ENCODE results near the gene MYO15B.
A peak's percentile ranks its signal among the peaks of the same experiment; 100 is the strongest.
"Not testable (repeated sequence)": the region's sequence is repeated elsewhere in the genome, so short reads cannot be mapped to it uniquely, and the experiment has no call there.

Gene MYO15B

GRCh38 chr17:75637551-75637950 is 50.0 kb downstream of the MYO15B start:
- no peak overlapping the region for H3K9ac ChIP-seq (ENCODE audit: low read length)
- H3K27ac ChIP-seq (ENCODE audit: low read depth, low read length): no peak overlapping the region

GRCh38 chr17:75638039-75638438 is 50.4 kb downstream of the MYO15B start:
- H3K36me3 ChIP-seq (ENCODE audit: control insufficient read depth, insufficient read depth, low read length); H3K27me3 ChIP-seq (ENCODE audit: control insufficient read depth, insufficient read depth, low read length); H3K9ac ChIP-seq (ENCODE audit: low read length); H3K27ac ChIP-seq (ENCODE audit: low read depth, low read length); H3K4me3 ChIP-seq (ENCODE audit: low read length): not testable (repeated sequence)
- peaks cover 14% of the 10 kb centered on the region for H3K4me1 ChIP-seq (ENCODE audit: control insufficient read depth, insufficient read depth, low read length)

More at GRCh38 chr17:75637551-75637950, 50.0 kb downstream of the MYO15B start:
- no peaks in the 10 kb centered on the region for H3K36me3 ChIP-seq (ENCODE audit: control insufficient read depth, insufficient read depth, low read length)
- peaks cover 14% of the 10 kb centered on the region for H3K4me1 ChIP-seq (ENCODE audit: control insufficient read depth, insufficient read depth, low read length)
- H3K27me3 ChIP-seq (ENCODE audit: control insufficient read depth, insufficient read depth, low read length): no peaks in the 10 kb centered on the region
- no peak overlapping the region for H3K4me3 ChIP-seq (ENCODE audit: low read length)

DNA sequence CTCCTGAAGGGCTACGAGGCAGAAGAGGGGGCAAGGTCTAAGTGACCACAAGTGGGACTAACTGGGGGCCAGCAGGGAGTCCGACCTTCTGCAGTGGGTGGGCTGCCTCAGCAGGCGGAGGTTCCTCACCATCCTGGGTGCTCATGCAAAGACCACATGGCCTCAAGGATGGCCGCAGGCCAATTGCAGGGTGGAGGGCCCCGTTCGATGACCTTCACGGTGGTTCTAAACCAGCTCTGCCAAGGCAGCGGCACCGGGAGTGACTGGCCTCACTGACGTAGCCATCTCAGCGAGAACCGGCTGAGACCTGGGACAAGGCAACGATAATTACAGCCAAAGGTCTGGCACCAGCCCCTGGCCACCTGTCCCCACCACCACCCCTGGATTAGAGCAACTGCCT is 51.3 kb downstream of the MYO15B start:
- no peaks in the 10 kb centered on the region for H3K27me3 ChIP-seq (ENCODE audit: control insufficient read depth, insufficient read depth, low read length)
- no peak overlapping the region for H3K27ac ChIP-seq (ENCODE audit: low read depth, low read length)
- H3K4me3 ChIP-seq (ENCODE audit: low read length): no peak overlapping the region
- H3K4me1 ChIP-seq (ENCODE audit: control insufficient read depth, insufficient read depth, low read length): peaks cover 7% of the 10 kb centered on the region
- H3K9ac ChIP-seq (ENCODE audit: low read length): no peak overlapping the region
- no peaks in the 10 kb centered on the region for H3K36me3 ChIP-seq (ENCODE audit: control insufficient read depth, insufficient read depth, low read length)

DNA sequence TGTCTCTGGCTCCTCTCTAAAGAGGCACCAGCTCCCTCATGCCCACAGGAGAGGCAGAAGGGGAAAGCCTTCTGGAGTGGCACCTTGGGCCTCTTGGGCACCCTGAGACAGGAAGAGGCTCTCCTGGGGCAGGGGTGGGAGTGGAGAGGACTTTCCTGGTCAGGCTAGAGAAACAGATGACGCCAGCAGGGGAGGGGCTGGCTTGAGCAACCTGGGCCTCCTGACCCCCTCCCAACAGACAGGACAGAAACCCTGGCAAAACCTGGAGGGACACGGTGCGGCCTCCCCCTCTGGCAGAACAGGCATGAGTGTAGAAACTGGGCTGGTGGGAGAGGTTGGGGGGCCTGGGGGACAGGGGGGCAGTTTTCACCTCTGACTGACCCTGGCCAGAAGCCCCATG is 51.7 kb downstream of the MYO15B start:
- Histone ChIP-seq H3K4me1 (ENCODE audit: control insufficient read depth, insufficient read depth, low read length) (peaks cover 3% of the 10 kb centered on the region), H3K27ac (ENCODE audit: low read depth, low read length) (no peak overlapping the region), H3K27me3 (ENCODE audit: control insufficient read depth, insufficient read depth, low read length) (no peaks in the 10 kb centered on the region), H3K9ac (ENCODE audit: low read length) (no peak overlapping the region), H3K36me3 (ENCODE audit: control insufficient read depth, insufficient read depth, low read length) (no peaks in the 10 kb centered on the region), H3K4me3 (ENCODE audit: low read length) (no peak overlapping the region)

DNA sequence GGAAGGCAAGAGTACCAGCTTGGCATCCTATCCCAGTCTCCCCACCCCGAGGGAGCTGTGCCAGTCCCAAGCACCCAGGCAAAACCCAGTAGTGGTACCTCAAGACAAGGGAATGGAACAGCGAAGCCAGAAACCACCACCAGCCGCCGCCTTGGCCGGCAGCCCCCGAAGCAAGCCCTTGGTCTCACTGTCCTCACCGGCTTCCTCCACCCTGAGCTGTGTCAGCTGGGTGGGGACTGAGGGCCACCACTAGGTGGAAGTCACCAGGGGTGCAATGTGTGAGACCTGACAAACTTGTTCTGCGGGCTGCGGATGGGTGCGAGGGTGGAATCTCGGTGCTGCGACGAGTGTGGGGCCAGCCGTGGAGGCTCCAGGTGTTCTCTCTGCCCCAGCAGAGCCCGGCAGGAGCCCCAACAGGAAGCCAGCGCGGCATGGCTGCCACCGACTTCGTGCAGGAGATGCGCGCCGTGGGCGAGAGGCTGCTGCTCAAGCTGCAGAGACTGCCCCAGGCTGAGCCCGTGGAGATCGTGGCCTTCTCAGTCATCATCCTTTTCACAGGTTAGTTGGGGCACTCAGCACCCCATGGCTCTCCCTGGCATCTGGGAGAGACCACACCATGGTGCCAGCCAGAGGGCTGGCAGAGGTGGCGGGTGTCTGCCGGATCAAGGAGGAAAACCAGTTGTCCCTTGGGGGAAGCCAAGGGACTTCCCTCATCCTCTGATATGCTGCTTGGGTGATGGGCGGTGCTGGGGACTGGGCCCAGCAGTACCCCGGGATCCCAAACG is 52.4 kb downstream of the MYO15B start:
- Histone ChIP-seq H3K9ac (ENCODE audit: low read length) (no peak overlapping the region), H3K4me3 (ENCODE audit: low read length) (no peak overlapping the region), H3K36me3 (ENCODE audit: control insufficient read depth, insufficient read depth, low read length) (no peaks in the 10 kb centered on the region), H3K27ac (ENCODE audit: low read depth, low read length) (no peak overlapping the region), H3K4me1 (ENCODE audit: control insufficient read depth, insufficient read depth, low read length) (no peaks in the 10 kb centered on the region), H3K27me3 (ENCODE audit: control insufficient read depth, insufficient read depth, low read length) (no peaks in the 10 kb centered on the region)

GRCh38 chr17:75640556-75641119 is 53.0 kb downstream of the MYO15B start:
- no peaks in the 10 kb centered on the region for H3K36me3 ChIP-seq (ENCODE audit: control insufficient read depth, insufficient read depth, low read length)
- no peak overlapping the region for H3K9ac ChIP-seq (ENCODE audit: low read length)
- no peaks in the 10 kb centered on the region for H3K27me3 ChIP-seq (ENCODE audit: control insufficient read depth, insufficient read depth, low read length)
- H3K27ac ChIP-seq (ENCODE audit: low read depth, low read length): no peak overlapping the region
- H3K4me1 ChIP-seq (ENCODE audit: control insufficient read depth, insufficient read depth, low read length): no peaks in the 10 kb centered on the region
- H3K4me3 ChIP-seq (ENCODE audit: low read length): no peak overlapping the region

- H3K4me1 ChIP-seq (ENCODE audit: control insufficient read depth, insufficient read depth, low read length): no peaks in the 10 kb centered on the region
- no peaks in the 10 kb centered on the region for H3K36me3 ChIP-seq (ENCODE audit: control insufficient read depth, insufficient read depth, low read length)
- no peak overlapping the region for H3K27ac ChIP-seq (ENCODE audit: low read depth, low read length)
- H3K4me3 ChIP-seq (ENCODE audit: low read length): no peak overlapping the region
- H3K27me3 ChIP-seq (ENCODE audit: control insufficient read depth, insufficient read depth, low read length): no peaks in the 10 kb centered on the region
- no peak overlapping the region for H3K9ac ChIP-seq (ENCODE audit: low read length)
Observed at GRCh38 chr17:75641343-75641742, 53.7 kb downstream of the MYO15B start.

DNA sequence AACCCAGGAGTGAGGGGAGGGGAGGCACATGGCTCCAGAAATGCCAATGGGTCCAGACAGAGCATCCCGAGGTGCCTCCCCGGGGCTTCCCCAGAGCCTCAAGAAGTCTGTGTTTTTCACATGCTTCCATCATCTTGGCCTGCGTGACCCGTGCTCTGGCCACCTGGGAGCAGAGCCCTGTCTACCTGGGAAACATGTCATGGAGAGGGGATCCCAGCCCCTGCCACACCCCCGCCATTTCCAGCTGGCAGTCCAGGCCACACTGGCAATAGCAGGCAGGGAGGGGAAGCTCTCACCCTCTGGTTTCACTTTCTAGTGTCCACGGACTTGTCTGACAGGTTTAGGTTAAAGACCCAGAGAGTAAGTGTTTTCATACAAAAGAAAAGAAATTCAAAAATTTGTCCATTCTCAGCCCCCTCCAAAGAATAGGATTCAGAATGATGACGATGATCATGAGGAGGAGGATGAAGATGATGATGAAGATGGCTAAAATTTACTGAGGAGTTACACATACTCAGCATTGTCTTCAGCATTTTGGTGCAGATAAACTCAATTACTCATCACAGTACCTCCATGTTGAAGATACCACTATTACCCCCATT is 54.7 kb downstream of the MYO15B start:
- H3K4me1 ChIP-seq (ENCODE audit: control insufficient read depth, insufficient read depth, low read length): no peaks in the 10 kb centered on the region
- no peak overlapping the region for H3K4me3 ChIP-seq (ENCODE audit: low read length)
- no peaks in the 10 kb centered on the region for H3K27me3 ChIP-seq (ENCODE audit: control insufficient read depth, insufficient read depth, low read length)
- H3K9ac ChIP-seq (ENCODE audit: low read length): no peak overlapping the region
- H3K36me3 ChIP-seq (ENCODE audit: control insufficient read depth, insufficient read depth, low read length): no peaks in the 10 kb centered on the region
- H3K27ac ChIP-seq (ENCODE audit: low read depth, low read length): no peak overlapping the region

DNA sequence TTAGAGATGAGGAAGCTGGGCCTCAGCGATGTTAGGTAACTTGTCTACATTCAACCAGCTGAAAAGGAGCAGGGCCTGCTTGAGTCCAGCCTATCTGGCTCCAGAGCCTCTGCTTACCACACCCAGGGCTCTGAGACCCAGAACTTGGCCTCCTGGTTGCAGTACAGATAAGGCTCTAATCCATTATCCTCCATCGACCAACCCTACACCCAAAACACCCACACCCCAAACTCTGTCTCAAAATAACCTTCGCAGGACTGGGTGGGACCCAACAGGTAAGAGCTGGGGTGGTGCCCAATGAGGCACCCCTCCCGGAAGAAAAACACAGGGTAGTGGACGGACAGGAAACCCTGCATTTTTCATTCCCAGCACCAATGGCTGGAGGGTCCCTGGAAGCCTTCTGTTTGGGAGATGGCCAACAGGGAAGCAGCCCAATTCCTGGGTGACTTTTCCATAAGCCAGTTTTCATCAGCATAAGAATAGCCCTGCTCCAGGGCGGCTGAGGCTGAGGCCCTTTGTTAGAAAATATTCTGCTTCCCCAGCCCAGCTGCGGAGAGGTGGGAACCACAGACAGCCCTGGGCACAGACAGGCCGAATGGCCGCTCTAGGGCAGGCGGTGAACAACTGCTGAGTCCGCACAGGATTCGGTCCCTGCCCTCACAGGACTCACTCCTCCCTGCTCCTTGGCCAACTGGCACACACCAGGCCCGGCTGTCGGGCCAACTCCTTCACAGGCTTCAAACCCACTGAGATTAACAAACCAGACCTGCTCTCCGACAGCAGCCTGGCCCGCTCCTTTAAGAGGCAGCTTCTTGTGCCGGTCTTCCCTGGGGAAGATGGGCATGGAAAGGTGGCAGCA is 55.4 kb downstream of the MYO15B start:
- H3K9ac ChIP-seq (ENCODE audit: low read length): no peak overlapping the region
- no peak overlapping the region for H3K4me3 ChIP-seq (ENCODE audit: low read length)
- no peaks in the 10 kb centered on the region for H3K36me3 ChIP-seq (ENCODE audit: control insufficient read depth, insufficient read depth, low read length)
- H3K27ac ChIP-seq (ENCODE audit: low read depth, low read length): no peak overlapping the region
- H3K4me1 ChIP-seq (ENCODE audit: control insufficient read depth, insufficient read depth, low read length): no peaks in the 10 kb centered on the region
- H3K27me3 ChIP-seq (ENCODE audit: control insufficient read depth, insufficient read depth, low read length): no peaks in the 10 kb centered on the region

GRCh38 chr17:75643643-75644017 is 56.0 kb downstream of the MYO15B start:
- no peaks in the 10 kb centered on the region for H3K4me1 ChIP-seq (ENCODE audit: control insufficient read depth, insufficient read depth, low read length)
- no peaks in the 10 kb centered on the region for H3K36me3 ChIP-seq (ENCODE audit: control insufficient read depth, insufficient read depth, low read length)
- no peaks in the 10 kb centered on the region for H3K27me3 ChIP-seq (ENCODE audit: control insufficient read depth, insufficient read depth, low read length)
- no peak overlapping the region for H3K9ac ChIP-seq (ENCODE audit: low read length)
- H3K4me3 ChIP-seq (ENCODE audit: low read length): no peak overlapping the region
- H3K27ac ChIP-seq (ENCODE audit: low read depth, low read length): no peak overlapping the region

GRCh38 chr17:75645501-75645888 is 57.9 kb downstream of the MYO15B start:
- Histone ChIP-seq H3K4me1 (ENCODE audit: control insufficient read depth, insufficient read depth, low read length) (no peaks in the 10 kb centered on the region), H3K27me3 (ENCODE audit: control insufficient read depth, insufficient read depth, low read length) (no peaks in the 10 kb centered on the region), H3K36me3 (ENCODE audit: control insufficient read depth, insufficient read depth, low read length) (peaks cover 3% of the 10 kb centered on the region), H3K9ac (ENCODE audit: low read length) (no peak overlapping the region), H3K27ac (ENCODE audit: low read depth, low read length) (no peak overlapping the region), H3K4me3 (ENCODE audit: low read length) (peak overlapping the region; percentile 22)

- peak overlapping the region; percentile 8 for H3K9ac ChIP-seq (ENCODE audit: low read length)
- peak overlapping the region; percentile 11 for H3K27ac ChIP-seq (ENCODE audit: low read depth, low read length)
- no peaks in the 10 kb centered on the region for H3K27me3 ChIP-seq (ENCODE audit: control insufficient read depth, insufficient read depth, low read length)
- peak overlapping the region; percentile 44 for H3K4me3 ChIP-seq (ENCODE audit: low read length)
- no peaks in the 10 kb centered on the region for H3K4me1 ChIP-seq (ENCODE audit: control insufficient read depth, insufficient read depth, low read length)
- peaks cover 6% of the 10 kb centered on the region for H3K36me3 ChIP-seq (ENCODE audit: control insufficient read depth, insufficient read depth, low read length)
Observed at GRCh38 chr17:75645889-75646637, 58.5 kb downstream of the MYO15B start.

All from rectal smooth muscle tissue (tissue), 1 donor.